ENCODE measurements around the gene SCMH1.

The SCMH1 gene

GRCh38 chr1:41101950-41102607, 140.0 kb downstream of the SCMH1 start:
- FAIRE-seq = no peak
- no peak for DNase-seq (ENCODE audit: low spot score)

GRCh38 chr1:41101076-41101475, 141.0 kb downstream of the SCMH1 start:
- FAIRE-seq (no peak), DNase-seq (ENCODE audit: low spot score) (no peak)

- FAIRE-seq (no peak), DNase-seq (ENCODE audit: low spot score) (no peak)
Measured at GRCh38 chr1:41100170-41100569, 141.9 kb downstream of the SCMH1 start.

- DNase-seq (ENCODE audit: low spot score) (no peak), FAIRE-seq (no peak)
Measured at GRCh38 chr1:41098730-41099460, 143.2 kb downstream of the SCMH1 start.

GRCh38 chr1:41097105-41097504, 145.0 kb downstream of the SCMH1 start:
- FAIRE-seq = no peak
- DNase-seq (ENCODE audit: low spot score) = no peak

- DNase-seq (ENCODE audit: low spot score) (no peak), FAIRE-seq (no peak)
Measured at GRCh38 chr1:41093826-41094225, 148.3 kb downstream of the SCMH1 start.

- FAIRE-seq = no peak
- DNase-seq (ENCODE audit: low spot score) = no peak
Measured at GRCh38 chr1:41086921-41087320, 155.2 kb downstream of the SCMH1 start.

- no peak for FAIRE-seq
- DNase-seq (ENCODE audit: low spot score) = no peak
Measured at GRCh38 chr1:41078616-41079015, 163.5 kb downstream of the SCMH1 start.

- FAIRE-seq = no peak
- DNase-seq (ENCODE audit: low spot score) = no peak
Measured at GRCh38 chr1:41078193-41078592, 163.9 kb downstream of the SCMH1 start.

- peak; percentile 70 for FAIRE-seq
- DNase-seq (ENCODE audit: low spot score) = peak; percentile 67
Measured at GRCh38 chr1:41073971-41074370, 168.1 kb downstream of the SCMH1 start.

- DNase-seq (ENCODE audit: low spot score) (no peak), FAIRE-seq (no peak)
Measured at GRCh38 chr1:41072051-41072450, 170.1 kb downstream of the SCMH1 start.

GRCh38 chr1:41056907-41057306, 185.2 kb downstream of the SCMH1 start:
- DNase-seq (ENCODE audit: low spot score) = no peak
- FAIRE-seq = no peak

- no peak for DNase-seq (ENCODE audit: low spot score)
- FAIRE-seq = no peak
Measured at GRCh38 chr1:41053316-41053715, 188.8 kb downstream of the SCMH1 start.

- FAIRE-seq (no peak), DNase-seq (ENCODE audit: low spot score) (no peak)
Measured at GRCh38 chr1:41051022-41051421, 191.1 kb downstream of the SCMH1 start.

- DNase-seq (ENCODE audit: low spot score) = no peak
- no peak for FAIRE-seq
Measured at GRCh38 chr1:41048540-41048939, 193.6 kb downstream of the SCMH1 start.

- FAIRE-seq (no peak), DNase-seq (ENCODE audit: low spot score) (no peak)
Measured at GRCh38 chr1:41046347-41046775, 195.7 kb downstream of the SCMH1 start.

- no peak for DNase-seq (ENCODE audit: low spot score)
- no peak for FAIRE-seq
Measured at GRCh38 chr1:41045740-41046139, 196.4 kb downstream of the SCMH1 start.

GRCh38 chr1:41044187-41044586, 197.9 kb downstream of the SCMH1 start:
- no peak for FAIRE-seq

GRCh38 chr1:41041614-41042270, 200.4 kb downstream of the SCMH1 start:
- DNase-seq (ENCODE audit: low spot score) (no peak), FAIRE-seq (no peak)

More at GRCh38 chr1:41044187-41044586, 197.9 kb downstream of the SCMH1 start:
- no peak for DNase-seq (ENCODE audit: low spot score)

- no peak for DNase-seq (ENCODE audit: low spot score)
- FAIRE-seq = no peak
Measured at GRCh38 chr1:41038110-41038509, 204.0 kb downstream of the SCMH1 start.

- DNase-seq (ENCODE audit: low spot score) (no peak), FAIRE-seq (no peak)
Measured at GRCh38 chr1:41037116-41037903, 204.8 kb downstream of the SCMH1 start.

GRCh38 chr1:41033272-41033671, 208.8 kb downstream of the SCMH1 start:
- no peak for DNase-seq (ENCODE audit: low spot score)
- no peak for FAIRE-seq
